RWPE1 (cell line): ENCODE data around the gene GOLIM4.
"Not testable (repeated sequence)": the region's sequence is repeated elsewhere in the genome, so short reads cannot be mapped to it uniquely, and the experiment has no call there.

Experiments used
- CTCF ChIA-PET: fragments of 350-600 bp; sonication (Branson Sonifier 250); formaldehyde crosslinking; extraction: SDS; loops from one replicate; lab custom pipeline; 2021; lab: Yijun Ruan, JAX
- POLR2A ChIA-PET: fragments of 400-600 bp; formaldehyde crosslinking; extraction: SDS; loops from one replicate; lab custom pipeline; 2020; ENCODE audit warnings: antibody characterized with exemption; ENCODE audit not compliant: low non-redundant PET; lab: Yijun Ruan, JAX
- DNase-seq: peaks from one replicate; pipeline ENCODE4 v3.0.0; 2012; ENCODE audit warnings: low spot score
- H3K27ac ChIP-seq: fragments of 450-650 bp; 2 replicates; pipeline ENCODE4 v1.5.1; 2017
- TF ChIP-seq, protein P1 (sequence below): fragments of 450-650 bp; conservative IDR thresholded peaks from 2 replicates; pipeline ENCODE4 v1.5.1; 2017; ENCODE audit warnings: low read depth, mild to moderate bottlenecking

The GOLIM4 gene, protein sequence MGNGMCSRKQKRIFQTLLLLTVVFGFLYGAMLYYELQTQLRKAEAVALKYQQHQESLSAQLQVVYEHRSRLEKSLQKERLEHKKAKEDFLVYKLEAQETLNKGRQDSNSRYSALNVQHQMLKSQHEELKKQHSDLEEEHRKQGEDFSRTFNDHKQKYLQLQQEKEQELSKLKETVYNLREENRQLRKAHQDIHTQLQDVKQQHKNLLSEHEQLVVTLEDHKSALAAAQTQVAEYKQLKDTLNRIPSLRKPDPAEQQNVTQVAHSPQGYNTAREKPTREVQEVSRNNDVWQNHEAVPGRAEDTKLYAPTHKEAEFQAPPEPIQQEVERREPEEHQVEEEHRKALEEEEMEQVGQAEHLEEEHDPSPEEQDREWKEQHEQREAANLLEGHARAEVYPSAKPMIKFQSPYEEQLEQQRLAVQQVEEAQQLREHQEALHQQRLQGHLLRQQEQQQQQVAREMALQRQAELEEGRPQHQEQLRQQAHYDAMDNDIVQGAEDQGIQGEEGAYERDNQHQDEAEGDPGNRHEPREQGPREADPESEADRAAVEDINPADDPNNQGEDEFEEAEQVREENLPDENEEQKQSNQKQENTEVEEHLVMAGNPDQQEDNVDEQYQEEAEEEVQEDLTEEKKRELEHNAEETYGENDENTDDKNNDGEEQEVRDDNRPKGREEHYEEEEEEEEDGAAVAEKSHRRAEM

DNA sequence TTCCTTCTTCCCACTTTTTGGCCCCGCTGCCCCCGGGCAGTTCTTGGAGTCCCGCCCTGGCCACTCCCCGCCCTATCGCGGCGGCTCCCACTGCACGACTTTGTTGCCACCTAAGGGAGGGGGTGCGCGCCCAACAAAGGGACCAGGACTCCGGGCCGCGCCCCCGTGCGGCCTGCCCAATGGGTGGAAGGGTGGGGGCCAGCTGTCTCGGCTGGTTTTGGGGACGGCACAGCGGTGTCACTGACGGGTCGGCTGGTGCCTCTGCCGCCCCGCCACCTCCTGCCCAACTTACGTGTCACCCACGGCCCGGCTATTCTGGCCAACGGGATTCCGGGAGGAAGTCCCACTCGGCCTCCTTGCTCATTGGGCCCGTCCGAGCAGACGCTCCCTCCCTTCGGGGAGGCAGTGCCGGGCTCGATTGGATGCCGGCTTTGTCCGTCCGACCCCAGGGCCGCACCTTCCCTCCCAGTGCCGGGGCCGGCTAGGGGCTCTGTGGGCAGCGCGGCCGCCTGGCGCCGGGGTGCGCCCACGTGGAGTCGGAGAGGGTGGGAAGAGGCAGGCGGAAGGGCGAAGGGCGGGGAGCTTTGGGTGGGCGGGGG lies at the start of gene GOLIM4:
TSS of gene GOLIM4 (minus strand) at position 314 of the 599 bp plus-strand sequence. CDS start 639 bp downstream, outside the sequence.
- DNase-seq = peak; percentile 95
- TF ChIP-seq, protein P1, sequence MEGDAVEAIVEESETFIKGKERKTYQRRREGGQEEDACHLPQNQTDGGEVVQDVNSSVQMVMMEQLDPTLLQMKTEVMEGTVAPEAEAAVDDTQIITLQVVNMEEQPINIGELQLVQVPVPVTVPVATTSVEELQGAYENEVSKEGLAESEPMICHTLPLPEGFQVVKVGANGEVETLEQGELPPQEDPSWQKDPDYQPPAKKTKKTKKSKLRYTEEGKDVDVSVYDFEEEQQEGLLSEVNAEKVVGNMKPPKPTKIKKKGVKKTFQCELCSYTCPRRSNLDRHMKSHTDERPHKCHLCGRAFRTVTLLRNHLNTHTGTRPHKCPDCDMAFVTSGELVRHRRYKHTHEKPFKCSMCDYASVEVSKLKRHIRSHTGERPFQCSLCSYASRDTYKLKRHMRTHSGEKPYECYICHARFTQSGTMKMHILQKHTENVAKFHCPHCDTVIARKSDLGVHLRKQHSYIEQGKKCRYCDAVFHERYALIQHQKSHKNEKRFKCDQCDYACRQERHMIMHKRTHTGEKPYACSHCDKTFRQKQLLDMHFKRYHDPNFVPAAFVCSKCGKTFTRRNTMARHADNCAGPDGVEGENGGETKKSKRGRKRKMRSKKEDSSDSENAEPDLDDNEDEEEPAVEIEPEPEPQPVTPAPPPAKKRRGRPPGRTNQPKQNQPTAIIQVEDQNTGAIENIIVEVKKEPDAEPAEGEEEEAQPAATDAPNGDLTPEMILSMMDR = no peak
- CTCF ChIA-PET = interaction anchor here (0.7 kb wide), 1 partner anchor 1534 kb away, joined by 5 read pairs; no protein-coding TSS in a partner anchor
- peak within 1 kb of the TSS; percentile 96 for H3K27ac ChIP-seq
- POLR2A ChIA-PET = interaction anchor here (0.5 to 1.0 kb wide), 2 partner anchors 55 to 61 kb away, joined by 3 read pairs; no protein-coding TSS in a partner anchor

DNA sequence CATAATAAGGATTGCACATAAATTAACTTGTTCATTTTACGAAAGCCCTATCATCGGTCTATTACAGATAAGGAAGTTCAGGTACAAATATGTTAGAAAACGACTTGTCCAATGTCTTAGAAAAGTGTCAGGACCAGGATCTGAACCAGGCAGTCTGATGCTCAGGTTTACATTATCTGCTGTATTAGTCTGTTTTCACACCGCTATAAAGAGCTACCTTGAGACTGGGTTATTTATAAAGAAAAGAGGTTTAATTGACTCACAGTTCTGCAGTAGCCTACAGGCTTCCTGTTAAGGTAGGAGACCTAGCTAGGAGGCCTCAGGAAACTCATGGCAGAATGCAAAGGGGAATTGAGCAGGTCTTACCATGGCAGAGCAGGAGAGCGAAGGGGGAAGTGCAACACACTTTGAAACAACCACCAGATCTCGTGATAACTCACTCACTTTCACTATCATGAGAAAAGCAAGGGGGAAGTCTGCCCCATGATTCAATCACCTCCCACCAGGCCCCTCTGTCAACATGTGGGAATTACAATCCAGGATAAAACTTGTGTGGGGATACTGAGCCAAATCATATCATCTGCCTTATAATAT lies 45.8 kb upstream of the GOLIM4 start:
- DNase-seq = no peak
- no peak overlapping the region for H3K27ac ChIP-seq

DNA sequence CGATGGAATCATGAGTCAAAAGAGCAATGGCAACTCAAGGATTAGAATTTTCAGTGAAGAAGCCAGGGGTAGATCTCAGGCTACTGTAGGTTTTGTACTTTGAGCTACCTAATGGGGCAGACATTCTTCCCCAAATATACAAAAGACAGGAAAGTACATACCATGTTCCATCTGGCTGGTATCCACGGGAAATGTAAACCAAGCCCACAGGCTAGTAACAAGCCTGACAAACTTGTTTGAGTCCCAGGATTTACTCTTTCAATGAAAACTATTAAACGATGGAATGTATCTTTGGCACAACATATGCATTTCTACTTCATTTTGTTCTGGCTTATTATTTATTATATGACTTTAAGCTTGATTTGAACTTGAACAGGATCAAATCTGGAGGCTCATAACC lies 44.2 kb upstream of the GOLIM4 start:
- ChIA-PET POLR2A (no interaction called here), CTCF (interaction anchor here (0.6 kb wide), 1 partner anchor 23 kb away, joined by 3 read pairs; no protein-coding TSS in a partner anchor)
- TF ChIP-seq, protein P1 = no peak
- H3K27ac ChIP-seq = no peak overlapping the region
- DNase-seq = no peak

More for the DNA sequence above, 45.8 kb upstream of the GOLIM4 start:
- CTCF ChIA-PET = no interaction called here
- POLR2A ChIA-PET = no interaction called here
- TF ChIP-seq, protein P1 = no peak

DNA sequence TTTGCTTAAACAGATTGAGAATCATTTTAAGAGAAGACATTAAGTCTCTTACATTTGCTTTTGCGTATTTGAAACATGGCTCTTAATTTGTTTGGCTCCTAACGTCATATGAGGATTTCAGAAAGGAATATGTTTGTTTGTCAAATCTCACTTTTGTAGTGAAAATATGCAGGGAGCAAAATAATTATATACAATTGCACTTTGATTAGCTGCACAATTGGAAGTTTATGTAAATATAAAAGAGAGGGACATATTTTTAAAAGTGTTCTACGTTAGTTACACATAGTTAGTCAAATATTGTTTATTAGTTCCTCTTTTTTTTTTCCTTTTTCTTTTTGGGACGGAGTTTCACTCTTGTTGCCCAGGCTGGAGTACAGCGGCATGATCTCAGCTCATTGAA lies 42.7 kb upstream of the GOLIM4 start:
- H3K27ac ChIP-seq = no peak overlapping the region
- ChIA-PET POLR2A (no interaction called here), CTCF (no interaction called here)
- DNase-seq = no peak
- TF ChIP-seq, protein P1 = no peak

DNA sequence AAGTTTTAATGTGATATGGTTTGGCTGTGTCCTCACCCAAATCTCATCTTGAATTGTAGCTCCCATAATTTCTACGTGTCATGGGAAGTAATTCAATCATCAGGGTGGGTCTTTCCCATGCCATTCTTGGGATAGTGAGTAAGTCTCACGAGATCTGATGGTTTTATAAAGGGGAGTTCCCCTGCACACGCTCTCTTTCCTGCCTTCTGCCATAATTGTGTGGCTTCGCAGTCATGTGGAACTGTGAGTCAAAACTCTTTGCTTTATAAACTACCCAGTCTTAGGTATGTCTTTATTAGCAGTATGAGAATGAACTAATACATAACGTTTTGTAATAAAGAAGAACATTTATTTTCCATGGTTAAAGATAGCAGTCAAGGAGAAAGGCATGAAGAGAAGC lies 39.2 kb upstream of the GOLIM4 start:
- ChIA-PET CTCF (no interaction called here), POLR2A (no interaction called here)
- H3K27ac ChIP-seq = no peak overlapping the region
- no peak for DNase-seq
- TF ChIP-seq, protein P1 = no peak

DNA sequence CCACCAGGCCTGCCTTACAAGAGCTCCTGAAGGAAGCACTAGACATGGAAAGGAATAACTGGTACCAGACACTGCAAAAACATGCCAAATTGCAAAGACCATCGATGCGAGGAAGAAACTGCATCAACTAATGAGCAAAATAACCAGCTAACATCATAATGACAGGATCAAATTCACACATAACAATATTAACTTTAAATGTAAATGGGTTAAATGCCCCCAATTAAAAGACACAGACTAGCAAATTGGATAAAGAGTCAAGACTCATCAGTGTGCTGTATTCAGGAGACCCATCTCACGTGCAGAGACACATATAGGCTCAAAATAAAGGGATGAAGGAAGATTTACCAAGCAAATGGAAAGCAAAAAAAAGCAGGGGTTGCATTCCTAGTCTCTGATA lies 34.5 kb upstream of the GOLIM4 start:
- POLR2A ChIA-PET, H3K27ac ChIP-seq, DNase-seq, CTCF ChIA-PET: not testable (repeated sequence)

DNA sequence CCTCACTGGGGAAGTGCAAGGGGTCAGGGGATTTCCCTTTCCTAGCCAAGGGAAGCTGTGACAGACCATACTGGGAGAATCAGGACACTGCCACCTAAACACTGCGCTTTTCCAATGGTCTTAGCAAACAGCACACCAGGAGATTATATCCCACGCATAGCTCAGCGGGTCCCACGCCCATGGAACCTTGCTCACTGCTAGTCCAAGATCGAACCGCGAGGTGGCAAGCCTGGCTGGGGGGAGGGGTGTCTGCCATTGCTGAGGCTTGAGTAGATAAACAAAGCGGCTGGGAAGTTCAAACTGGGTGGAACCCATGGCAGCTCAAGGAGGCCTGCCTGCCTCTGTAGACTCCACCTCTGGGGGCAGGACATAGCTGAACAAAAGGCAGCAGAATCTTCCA lies 32.7 kb upstream of the GOLIM4 start:
- DNase-seq, CTCF ChIA-PET, H3K27ac ChIP-seq, POLR2A ChIA-PET: not testable (repeated sequence)
